A673 (cell line): ENCODE data around the gene ERI3. TPM values are rescaled to one million over a fixed set of nuclear protein-coding genes. Genes with fewer than 3 reads are reported as not detected.

Source experiments
- BruUV-seq: library from RNA; stranded (reverse); fragments of 400-500 nt; replicated peaks from 2 replicates; lab custom pipeline; 2021; lab: Mats Ljungman, UMichigan
- CTCF ChIA-PET: fragments of 300-600 bp; sonication (Branson Sonifier 250); formaldehyde crosslinking; loops from one replicate; lab custom pipeline; 2022; ENCODE audit warnings: antibody characterized with exemption; lab: Charles Lee
- POLR2A ChIA-PET: fragments of 300-600 bp; sonication (Branson Sonifier 250); formaldehyde crosslinking; loops from one replicate; lab custom pipeline; 2022; ENCODE audit warnings: antibody characterized with exemption; ENCODE audit not compliant: low non-redundant PET; lab: Charles Lee
- DNase-seq: peaks from one replicate; pipeline ENCODE4 v3.0.0-alpha.2; 2015; ENCODE audit warnings: low spot score
- H3K27ac ChIP-seq: fragments of 200-600 bp; sonication (generic); 2 replicates; pipeline ENCODE4 v1.5.1; 2016; ENCODE audit warnings: mixed run types, low read depth, mild to moderate bottlenecking, mixed read lengths, antibody characterized with exemption, low read length; ENCODE audit not compliant: poor library complexity, severe bottlenecking
- H3K27me3 ChIP-seq: fragments of 200-600 bp; sonication (generic); replicated peaks from 2 replicates; pipeline ENCODE4 v1.6.1; 2017; ENCODE audit warnings: mixed run types, low read depth, mild to moderate bottlenecking, mixed read lengths, antibody characterized with exemption, low read length; ENCODE audit not compliant: insufficient read depth, poor library complexity
- H3K36me3 ChIP-seq: fragments of 200-600 bp; sonication (generic); 2 replicates; pipeline ENCODE4 v1.6.1; 2016; ENCODE audit warnings: mixed run types, mild to moderate bottlenecking, mixed read lengths, antibody characterized with exemption, low read length; ENCODE audit not compliant: insufficient read depth, poor library complexity, severe bottlenecking
- H3K4me1 ChIP-seq: fragments of 200-600 bp; sonication (generic); 2 replicates; pipeline ENCODE4 v1.6.1; 2017; ENCODE audit warnings: mixed run types, mild to moderate bottlenecking, mixed read lengths, antibody characterized with exemption, low read length; ENCODE audit not compliant: insufficient read depth, poor library complexity, severe bottlenecking
- H3K4me3 ChIP-seq: fragments of 200-600 bp; sonication (generic); 2 replicates; pipeline ENCODE4 v1.5.1; 2016; ENCODE audit warnings: low read depth, mixed run types, mild to moderate bottlenecking, mixed read lengths, low read length; ENCODE audit not compliant: poor library complexity, severe bottlenecking
- H3K9me3 ChIP-seq: fragments of 200-600 bp; sonication (generic); 2 replicates; pipeline ENCODE4 v1.6.1; 2016; ENCODE audit warnings: mixed run types, low read depth, mild to moderate bottlenecking, mixed read lengths, antibody characterized with exemption, low read length; ENCODE audit not compliant: poor library complexity, severe bottlenecking
- CTCF ChIP-seq: fragments of 300-800, 200-600 bp; sonication (generic); conservative IDR thresholded peaks from 2 replicates; pipeline ENCODE4 v1.5.1; 2017; ENCODE audit warnings: low read depth, mild to moderate bottlenecking, antibody characterized with exemption, low read length, moderate library complexity, mixed read lengths
- EZH2 ChIP-seq: fragments of 200-600 bp; sonication (generic); IDR thresholded peaks from 2 replicates; pipeline ENCODE4 v1.6.1; 2017; ENCODE audit warnings: borderline replicate concordance, low read depth, mild to moderate bottlenecking, mixed read lengths, antibody characterized with exemption, low read length; ENCODE audit not compliant: poor library complexity, severe bottlenecking
- intact Hi-C: fragments of 100-400 bp; cut with micrococcal nuclease; formaldehyde crosslinking; loops from one replicate; pipeline ENCODE4 v1.10.0; 2022; ENCODE audit not compliant: unreplicated experiment
- total RNA-seq: library from RNA; stranded (reverse); gene quantifications from 2 replicates; pipeline ENCODE4 v1.2.3, GENCODE V29; 2021

The ERI3 gene
- total RNA-seq, 1 experiment from 2014 or later, result 97.9 TPM

- TF ChIP-seq CTCF (no peak), EZH2 (no peak)
- Histone ChIP-seq H3K4me1 (peaks cover 35% of the 10 kb centered on the region), H3K4me3 (no peak overlapping the region), H3K36me3 (no peaks in the 10 kb centered on the region), H3K27me3 (no peaks in the 10 kb centered on the region), H3K9me3 (no peaks in the 10 kb centered on the region), H3K27ac (no peak overlapping the region)
- no TSS peak for BruUV-seq
- intact Hi-C loops, result no loop called here
- POLR2A ChIA-PET, result no interaction called here
- DNase-seq, result no peak
- CTCF ChIA-PET, result interaction anchor here (0.5 kb wide), 1 partner anchor 32 kb away, joined by 4 read pairs; no protein-coding TSS in a partner anchor
Measured at GRCh38 chr1:44236490-44237272, 118.4 kb downstream of the ERI3 start.

GRCh38 chr1:44235808-44236207 lies 119.2 kb downstream of the ERI3 start:
- CTCF ChIA-PET, result interaction anchor here (1.2 kb wide), 1 partner anchor 18 kb away, joined by 4 read pairs; no protein-coding TSS in a partner anchor
- TF ChIP-seq EZH2 (no peak), CTCF (no peak)
- H3K27ac ChIP-seq, result no peak overlapping the region
- H3K4me3 ChIP-seq, result no peak overlapping the region
- no TSS peak for BruUV-seq
- H3K9me3 ChIP-seq, result no peaks in the 10 kb centered on the region
- intact Hi-C loops, result no loop called here
- no peaks in the 10 kb centered on the region for H3K36me3 ChIP-seq
- no peaks in the 10 kb centered on the region for H3K27me3 ChIP-seq
- POLR2A ChIA-PET, result no interaction called here
- peaks cover 30% of the 10 kb centered on the region for H3K4me1 ChIP-seq
- no peak for DNase-seq

GRCh38 chr1:44233593-44233992 lies 121.5 kb downstream of the ERI3 start:
- DNase-seq, result no peak
- Histone ChIP-seq H3K36me3 (no peaks in the 10 kb centered on the region), H3K27me3 (no peaks in the 10 kb centered on the region), H3K4me3 (no peak overlapping the region), H3K27ac (no peak overlapping the region), H3K4me1 (peaks cover 14% of the 10 kb centered on the region), H3K9me3 (no peaks in the 10 kb centered on the region)
- no TSS peak for BruUV-seq
- intact Hi-C loops, result no loop called here
- TF ChIP-seq EZH2 (no peak), CTCF (no peak)
- ChIA-PET POLR2A (no interaction called here), CTCF (interaction anchor here (0.7 kb wide), 1 partner anchor 145 kb away, joined by 6 read pairs; no protein-coding TSS in a partner anchor)
